Bronchial epithelial cell (primary cell): ENCODE measurements around the gene MAP3K10. TPM values are rescaled to one million over a fixed set of nuclear protein-coding genes. Genes with fewer than 3 reads are reported as not detected.

Experiments
- DNase-seq: peaks from one replicate; pipeline ENCODE4 v3.0.0-alpha.2; 2010; ENCODE audit warnings: low read depth
- FAIRE-seq: peaks from 2 replicates; lab custom pipeline; 2011; peaks lifted over from hg19 to GRCh38; lab: Jason Lieb, UNC
- H3K27me3 ChIP-seq: 2 replicates; pipeline ENCODE4 v1.5.1; 2011; ENCODE audit warnings: low read length; ENCODE audit not compliant: control insufficient read depth, insufficient read depth
- H3K36me3 ChIP-seq: 2 replicates; pipeline ENCODE4 v1.5.1; 2011; ENCODE audit warnings: low read length; ENCODE audit not compliant: control insufficient read depth, insufficient read depth
- H3K4me3 ChIP-seq: 2 replicates; pipeline ENCODE4 v1.5.1; 2011; ENCODE audit warnings: mild to moderate bottlenecking, low read depth, low read length, control low read depth
- CTCF ChIP-seq: IDR thresholded peaks from 2 replicates; pipeline ENCODE4 v1.5.1; 2011; ENCODE audit warnings: mild to moderate bottlenecking, moderate library complexity, low read length, control low read depth, inconsistent platforms; ENCODE audit not compliant: insufficient read depth, severe bottlenecking
- total RNA-seq: library from RNA; depleted of rRNA; stranded (reverse); fragments of >200 nt; gene quantifications from 2 replicates; pipeline ENCODE4 v1.2.1, GENCODE V29; 2014

The MAP3K10 gene
- total RNA-seq, 1 donor from 2014 or later = 5.0 TPM

- Histone ChIP-seq H3K27me3 (no peaks in the 10 kb centered on the region), H3K36me3 (peaks cover 14% of the 10 kb centered on the region), H3K4me3 (no peak overlapping the region)
- DNase-seq = no peak
- FAIRE-seq = no peak
- no peak for TF ChIP-seq CTCF
These were observed 42.0 kb downstream of the MAP3K10 start for GRCh38 chr19:40232949-40233810.

- Histone ChIP-seq H3K27me3 (no peaks in the 10 kb centered on the region), H3K36me3 (peaks cover 20% of the 10 kb centered on the region), H3K4me3 (no peak overlapping the region)
- TF ChIP-seq CTCF = no peak
- no peak for DNase-seq
- no peak for FAIRE-seq
These were observed 42.7 kb downstream of the MAP3K10 start for GRCh38 chr19:40233811-40234389.

GRCh38 chr19:40234429-40235237 is 43.4 kb downstream of the MAP3K10 start:
- DNase-seq (no peak), FAIRE-seq (no peak)
- Histone ChIP-seq H3K4me3 (no peak overlapping the region), H3K36me3 (peaks cover 22% of the 10 kb centered on the region), H3K27me3 (no peaks in the 10 kb centered on the region)
- no peak for TF ChIP-seq CTCF

GRCh38 chr19:40235238-40236025 is 44.2 kb downstream of the MAP3K10 start:
- FAIRE-seq = no peak
- no peaks in the 10 kb centered on the region for H3K27me3 ChIP-seq
- TF ChIP-seq CTCF = peak; percentile 18
- DNase-seq = no peak
- H3K4me3 ChIP-seq = no peak overlapping the region
- peaks cover 25% of the 10 kb centered on the region for H3K36me3 ChIP-seq

- Histone ChIP-seq H3K36me3 (peaks cover 26% of the 10 kb centered on the region), H3K4me3 (no peak overlapping the region), H3K27me3 (no peaks in the 10 kb centered on the region)
- FAIRE-seq (no peak), DNase-seq (no peak)
- no peak for TF ChIP-seq CTCF
These were observed 44.8 kb downstream of the MAP3K10 start for GRCh38 chr19:40236026-40236355.
